Vagina (tissue), 2 donors: ENCODE results near the gene RPA3. TPM values are rescaled to one million over a fixed set of nuclear protein-coding genes. Genes with fewer than 3 reads are reported as not detected.

Source experiments
- DNase-seq, 2 donors: peaks; one replicate each; pipeline ENCODE4 v3.0.0-alpha.2; 2017; ENCODE audit errors: extremely low spot score in 2 of 2
- H3K27ac ChIP-seq: fragments of 200-600 bp; sonication (generic); one replicate; pipeline ENCODE4 v1.5.1; 2019
- H3K27me3 ChIP-seq: fragments of 200-600 bp; sonication (generic); one replicate; pipeline ENCODE4 v1.5.1; 2019
- H3K36me3 ChIP-seq, 2 donors: fragments of 200-600 bp; sonication (generic); one replicate each; pipeline ENCODE4 v1.5.1; 2017 to 2019
- H3K4me1 ChIP-seq: fragments of 200-600 bp; sonication (generic); one replicate; pipeline ENCODE4 v1.5.1; 2019
- H3K4me3 ChIP-seq, 2 donors: fragments of 200-600 bp; sonication (generic); 1 replicate in 1 of 2; 2 replicates in 1 of 2; pipeline ENCODE4 v1.5.1; 2016 to 2019
- H3K9me3 ChIP-seq: fragments of 200-600 bp; sonication (generic); one replicate; pipeline ENCODE4 v1.5.1; 2019
- CTCF ChIP-seq, 3 experiments: fragments of 450-650 bp in 2 of 3; fragments of 200-600 bp in 1 of 3; sonication (generic) in 1 of 3; IDR thresholded peaks; one replicate each; pipeline ENCODE4 v1.5.1; 2017 to 2019; ENCODE audit warnings: antibody characterized with exemption in 3 of 3, mild to moderate bottlenecking in 2 of 3, moderate library complexity in 2 of 3
- POLR2A ChIP-seq, 2 donors: fragments of 450-650 bp; IDR thresholded peaks; one replicate each; pipeline ENCODE4 v1.6.1; 2017; ENCODE audit warnings: antibody characterized with exemption in 2 of 2, mild to moderate bottlenecking in 2 of 2, moderate library complexity in 2 of 2
- POLR2AphosphoS5 ChIP-seq, 2 donors: sonication (generic); formaldehyde crosslinking; IDR thresholded peaks; one replicate each; pipeline ENCODE4 v1.9.0; 2017; ENCODE audit warnings: antibody characterized with exemption in 2 of 2, mild to moderate bottlenecking in 2 of 2, low read depth in 1 of 2; ENCODE audit not compliant: insufficient read depth in 1 of 2
- intact Hi-C: fragments of 100-400 bp; cut with DNase I; formaldehyde crosslinking; loops from one replicate; pipeline ENCODE4 v1.15.1; 2023
- total RNA-seq: library from RNA; depleted of rRNA; stranded (reverse); fragments of >200 nt; gene quantifications from one replicate; pipeline ENCODE4 v1.2.3, GENCODE V29; 2016

The RPA3 gene
- total RNA-seq, 1 donor from 2014 or later = 12.3 TPM

GRCh38 chr7:7596176-7596575 is 122.2 kb downstream of the RPA3 start:
- intact Hi-C loops = no loop called here
- no peak overlapping the region for H3K27ac ChIP-seq
- no peak for DNase-seq
- H3K27me3 ChIP-seq = no peaks in the 10 kb centered on the region
- H3K9me3 ChIP-seq = no peaks in the 10 kb centered on the region
- peaks cover 0 to 23% of the 10 kb centered on the region in 2 donors for H3K36me3 ChIP-seq
- H3K4me1 ChIP-seq = no peaks in the 10 kb centered on the region
- H3K4me3 ChIP-seq = no peak overlapping the region
- TF ChIP-seq POLR2A (IDR thresholded peaks at IDR 0.05) (no peak), CTCF (IDR thresholded peaks at IDR 0.05) (no peak), POLR2AphosphoS5 (IDR thresholded peaks at IDR 0.05; ENCODE audit: insufficient read depth in 1 of 2, low read depth in 1 of 2) (no peak)

- H3K27ac ChIP-seq = no peak overlapping the region
- DNase-seq = no peak
- no peaks in the 10 kb centered on the region for H3K27me3 ChIP-seq
- intact Hi-C loops = no loop called here
- H3K9me3 ChIP-seq = no peaks in the 10 kb centered on the region
- no peaks in the 10 kb centered on the region for H3K4me1 ChIP-seq
- peaks cover 0 to 23% of the 10 kb centered on the region in 2 donors for H3K36me3 ChIP-seq
- TF ChIP-seq CTCF (IDR thresholded peaks at IDR 0.05) (peak in 1 of 3 experiments; percentile 31), POLR2A (IDR thresholded peaks at IDR 0.05) (no peak), POLR2AphosphoS5 (IDR thresholded peaks at IDR 0.05; ENCODE audit: insufficient read depth in 1 of 2, low read depth in 1 of 2) (no peak)
- H3K4me3 ChIP-seq = no peak overlapping the region
These were observed 123.0 kb downstream of the RPA3 start for GRCh38 chr7:7595451-7595850.

Other genes starting within 250 kb of the RPA3 start
- gene COL28A1, start 182.7 kb downstream of the RPA3 start, total RNA-seq = 5.4 TPM
- gene MIOS, start 151.7 kb downstream of the RPA3 start, total RNA-seq = 50.1 TPM
- 6.9 TPM for gene UMAD1, start 77.9 kb downstream of the RPA3 start, total RNA-seq